Measurements from ENCODE around the gene TAPBP. TPM values are rescaled to one million over a fixed set of nuclear protein-coding genes. Genes with fewer than 3 reads are reported as not detected.

TAPBP gene
- polyA plus RNA-seq, 2 of the 4 experiments (the other 2 are of a cell fraction): 16.8 to 37.5 TPM

- no peaks in the 10 kb centered on the region for H3K9me3 ChIP-seq
- no CpG with 5 or more reads among the region's 27 CpGs for WGBS (ENCODE audit: missing lambda C conversion rate)
- H3K4me2 ChIP-seq: peak overlapping the region; percentile 65
- peak overlapping the region; percentile 41 for H3K4me3 ChIP-seq
- DNase-seq (ENCODE audit: low read depth in 1 of 2, low spot score in 1 of 2) (no peak), FAIRE-seq (no peak), ATAC-seq (no peak)
- POLR2A ChIA-PET: interaction anchor here (0.5 to 1.6 kb wide), 12 partner anchors 18 to 346 kb away, joined by 3 to 14 read pairs (median 6); partner anchors contain the start of genes B3GALT4, PFDN6, RGL2 and RPS18
- peak overlapping the region; percentile 69 to 91 for H3K27ac ChIP-seq
- TF ChIP-seq MAZ (IDR thresholded peaks at IDR 0.05; ENCODE audit: borderline replicate concordance, low read depth, low read length) (no peak), REST (IDR thresholded peaks at IDR 0.05) (no peak), HOXB5 (CRISPR knock-in tag; IDR thresholded peaks at IDR 0.05) (no peak), MYC (IDR thresholded peaks at IDR 0.05; ENCODE audit: borderline replicate concordance, low read length) (no peak), HOXA7 (CRISPR knock-in tag; IDR thresholded peaks at IDR 0.05) (no peak), CHD4 (IDR thresholded peaks at IDR 0.05; ENCODE audit: borderline replicate concordance) (no peak), ESRRA (IDR thresholded peaks at IDR 0.05; ENCODE audit: borderline replicate concordance, low read length) (no peak), MAFK (IDR thresholded peaks at IDR 0.05; ENCODE audit: partially characterized antibody) (no peak), CBX8 (IDR thresholded peaks at IDR 0.05) (no peak), RAD21 (conservative IDR thresholded peaks at IDR 0.05 in 1 of 2, IDR thresholded peaks at IDR 0.05 in 1 of 2) (no peak), USF2 (IDR thresholded peaks at IDR 0.05) (no peak), HMGXB4 (CRISPR knock-in tag; IDR thresholded peaks at IDR 0.05; ENCODE audit: borderline replicate concordance) (no peak), RNF2 (IDR thresholded peaks at IDR 0.05; ENCODE audit: borderline replicate concordance, low read depth) (no peak), EHF (CRISPR knock-in tag; IDR thresholded peaks at IDR 0.05) (no peak), SREBF2 (IDR thresholded peaks at IDR 0.05) (no peak), HDAC2 (IDR thresholded peaks at IDR 0.05) (no peak), PHF8 (IDR thresholded peaks at IDR 0.05; ENCODE audit: borderline replicate concordance, low read depth) (no peak)
- H3K4me1 ChIP-seq: peaks cover 43% of the 10 kb centered on the region
- CTCF ChIA-PET: interaction anchor here (1.1 to 3.5 kb wide), 3 partner anchors 16 to 21 kb away, joined by 3 to 8 read pairs (median 4); no protein-coding TSS in a partner anchor
Observed at GRCh38 chr6:33317419-33317668, 3.5 kb upstream of the TAPBP start.

GRCh38 chr6:33316603-33317418 is 2.9 kb upstream of the TAPBP start:
- ChIA-PET POLR2A (interaction anchor here (0.5 to 1.6 kb wide), 9 partner anchors 17 to 190 kb away, joined by 3 to 14 read pairs (median 6); partner anchors contain the start of genes B3GALT4, PFDN6, RGL2 and WDR46), CTCF (interaction anchor here (1.1 to 3.5 kb wide), 3 partner anchors 16 to 21 kb away, joined by 3 to 8 read pairs (median 4); no protein-coding TSS in a partner anchor)
- Histone ChIP-seq H3K4me3 (peak overlapping the region; percentile 41), H3K27ac (peak overlapping the region in 1 of 2 experiments; percentile 91; a peak in 3 of 6 replicates), H3K4me2 (peak overlapping the region; percentile 65), H3K9me3 (no peaks in the 10 kb centered on the region), H3K4me1 (peaks cover 46% of the 10 kb centered on the region)
- TF ChIP-seq KDM1A (IDR thresholded peaks at IDR 0.05; ENCODE audit: low read depth) (peak; percentile 60; the same call in 1 of the 2 replicates), JUNB (IDR thresholded peaks at IDR 0.05) (no peak)
- WGBS (ENCODE audit: missing lambda C conversion rate): 74% methylated on average over 14 of the region's 19 CpGs
- no peak for FAIRE-seq
- no peak for DNase-seq (ENCODE audit: low read depth in 1 of 2, low spot score in 1 of 2)
- no peak for ATAC-seq
